ENCODE measurements around the gene FNBP1. TPM values are rescaled to one million over a fixed set of nuclear protein-coding genes. Genes with fewer than 3 reads are reported as not detected.
A peak's percentile ranks its signal among the peaks of the same experiment; 100 is the strongest.

Gene FNBP1
- total RNA-seq, 1 donor from 2014 or later = 21.9 TPM

DNA sequence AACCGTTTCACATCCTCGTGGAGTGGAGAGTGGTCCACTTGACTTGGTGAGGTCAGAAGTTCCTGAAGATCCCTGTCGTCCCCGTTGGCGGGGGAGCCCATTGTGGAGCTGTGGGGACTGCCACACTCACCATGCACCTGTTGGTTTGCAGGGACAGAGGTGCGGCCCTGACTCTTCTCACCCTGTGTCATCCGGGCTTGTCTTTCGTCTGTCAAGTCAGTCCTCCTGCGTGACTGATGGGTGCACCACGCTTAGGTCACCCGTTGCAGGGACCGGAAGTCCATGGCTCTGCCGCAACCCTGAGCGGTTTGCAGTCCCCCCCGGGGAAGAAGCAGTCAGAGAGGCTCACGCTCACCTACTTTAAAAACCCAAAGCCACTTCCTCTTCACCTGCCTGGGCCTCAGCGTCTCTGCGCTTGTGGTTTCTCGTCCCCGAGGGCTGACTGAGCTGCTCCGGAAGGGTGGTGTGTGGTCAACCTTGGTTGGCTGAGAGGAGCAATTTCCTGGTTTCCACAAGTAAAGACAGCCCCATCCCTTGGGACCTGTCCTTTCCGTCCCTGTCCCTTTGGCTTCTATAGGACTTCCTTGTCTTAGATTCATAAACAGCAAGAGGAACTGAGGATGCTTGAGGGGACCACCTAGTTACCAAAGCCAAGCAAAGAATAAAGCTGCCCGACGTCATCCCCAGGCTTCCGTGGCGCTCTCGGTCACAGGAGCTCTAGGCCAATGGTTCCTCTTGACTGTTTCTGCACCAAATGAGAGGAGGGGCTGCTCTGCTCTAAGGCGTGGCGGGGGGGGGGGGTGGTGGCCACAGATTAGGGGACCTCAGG is 154.5 kb downstream of the FNBP1 start:
- Histone ChIP-seq H3K27me3 (ENCODE audit: control insufficient read depth in 3 of 3, insufficient read depth in 3 of 3, low read length in 3 of 3) (no peaks in the 10 kb centered on the region), H3K36me3 (ENCODE audit: control insufficient read depth in 3 of 3, insufficient read depth in 3 of 3, low read length in 3 of 3) (peaks cover 7 to 10% (median 7%) of the 10 kb centered on the region in 3 donors), H3K9me3 (ENCODE audit: control insufficient read depth in 3 of 3, low read length in 3 of 3) (no peaks in the 10 kb centered on the region), H3K27ac (ENCODE audit: low read depth, low read length) (peak overlapping the region; percentile 25), H3K4me1 (ENCODE audit: control insufficient read depth in 3 of 3, insufficient read depth in 3 of 3, low read length in 3 of 3) (peaks cover 23 to 30% (median 28%) of the 10 kb centered on the region in 3 donors), H3K9ac (ENCODE audit: low read depth in 1 of 3, low read length in 3 of 3) (peak overlapping the region in 2 of 3 donors; percentile 20 to 45), H3K4me3 (ENCODE audit: low read length in 3 of 3) (peak overlapping the region; percentile 21 to 66 (median 54))

- H3K27ac ChIP-seq (ENCODE audit: low read depth, low read length) = peak overlapping the region; percentile 25
- peaks cover 23 to 30% (median 28%) of the 10 kb centered on the region in 3 donors for H3K4me1 ChIP-seq (ENCODE audit: control insufficient read depth in 3 of 3, insufficient read depth in 3 of 3, low read length in 3 of 3)
- H3K9ac ChIP-seq (ENCODE audit: low read depth in 1 of 3, low read length in 3 of 3) = peak overlapping the region in 2 of 3 donors; percentile 20 to 45
- H3K4me3 ChIP-seq (ENCODE audit: low read length in 3 of 3) = peak overlapping the region; percentile 21 to 66 (median 54)
- no peaks in the 10 kb centered on the region for H3K27me3 ChIP-seq (ENCODE audit: control insufficient read depth in 3 of 3, insufficient read depth in 3 of 3, low read length in 3 of 3)
- H3K9me3 ChIP-seq (ENCODE audit: control insufficient read depth in 3 of 3, low read length in 3 of 3) = no peaks in the 10 kb centered on the region
- H3K36me3 ChIP-seq (ENCODE audit: control insufficient read depth in 3 of 3, insufficient read depth in 3 of 3, low read length in 3 of 3) = peaks cover 7 to 10% (median 10%) of the 10 kb centered on the region in 3 donors
Measured at GRCh38 chr9:129887334-129888292, 155.4 kb downstream of the FNBP1 start.

GRCh38 chr9:129886226-129887174 is 156.5 kb downstream of the FNBP1 start:
- Histone ChIP-seq H3K36me3 (ENCODE audit: control insufficient read depth in 3 of 3, insufficient read depth in 3 of 3, low read length in 3 of 3) (peaks cover 7 to 18% (median 14%) of the 10 kb centered on the region in 3 donors), H3K27me3 (ENCODE audit: control insufficient read depth in 3 of 3, insufficient read depth in 3 of 3, low read length in 3 of 3) (no peaks in the 10 kb centered on the region), H3K9me3 (ENCODE audit: control insufficient read depth in 3 of 3, low read length in 3 of 3) (no peaks in the 10 kb centered on the region), H3K4me3 (ENCODE audit: low read length in 3 of 3) (peak overlapping the region in 2 of 3 donors; percentile 51 to 52), H3K4me1 (ENCODE audit: control insufficient read depth in 3 of 3, insufficient read depth in 3 of 3, low read length in 3 of 3) (peaks cover 23 to 30% (median 28%) of the 10 kb centered on the region in 3 donors), H3K27ac (ENCODE audit: low read depth, low read length) (no peak overlapping the region), H3K9ac (ENCODE audit: low read depth in 1 of 3, low read length in 3 of 3) (peak overlapping the region in 1 of 3 donors; percentile 69)

DNA sequence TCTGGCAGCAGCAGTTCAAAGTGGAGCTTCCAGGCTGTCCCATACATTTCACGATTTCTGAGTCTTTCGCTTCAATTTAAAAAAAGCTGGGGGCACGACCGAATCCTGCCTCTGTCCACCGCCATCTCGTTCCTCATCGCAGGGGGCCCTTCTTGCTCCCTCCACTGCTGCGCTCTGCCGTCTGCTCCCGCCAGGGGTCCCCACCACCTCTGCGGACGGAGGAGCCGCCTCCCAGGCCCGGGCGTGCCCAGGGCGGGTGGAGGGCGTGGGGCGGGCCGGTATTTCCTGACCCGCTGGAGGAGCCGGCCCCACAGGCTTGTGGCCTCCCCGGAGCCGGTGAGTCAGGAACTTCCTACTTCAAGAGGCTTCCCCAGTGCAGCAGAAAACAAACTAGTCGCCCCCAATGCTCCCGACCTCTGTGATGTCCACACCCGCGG is 157.3 kb downstream of the FNBP1 start:
- H3K9ac ChIP-seq (ENCODE audit: low read depth in 1 of 3, low read length in 3 of 3) = peak overlapping the region; percentile 21 to 79 (median 40)
- no peaks in the 10 kb centered on the region for H3K27me3 ChIP-seq (ENCODE audit: control insufficient read depth in 3 of 3, insufficient read depth in 3 of 3, low read length in 3 of 3)
- no peaks in the 10 kb centered on the region for H3K9me3 ChIP-seq (ENCODE audit: control insufficient read depth in 3 of 3, low read length in 3 of 3)
- H3K4me1 ChIP-seq (ENCODE audit: control insufficient read depth in 3 of 3, insufficient read depth in 3 of 3, low read length in 3 of 3) = peaks cover 23 to 30% (median 28%) of the 10 kb centered on the region in 3 donors
- H3K27ac ChIP-seq (ENCODE audit: low read depth, low read length) = peak overlapping the region; percentile 13
- H3K4me3 ChIP-seq (ENCODE audit: low read length in 3 of 3) = peak overlapping the region; percentile 52 to 68 (median 65)
- H3K36me3 ChIP-seq (ENCODE audit: control insufficient read depth in 3 of 3, insufficient read depth in 3 of 3, low read length in 3 of 3) = peaks cover 14 to 21% (median 20%) of the 10 kb centered on the region in 3 donors

GRCh38 chr9:129885018-129885669 is 157.8 kb downstream of the FNBP1 start:
- Histone ChIP-seq H3K36me3 (ENCODE audit: control insufficient read depth in 3 of 3, insufficient read depth in 3 of 3, low read length in 3 of 3) (peaks cover 19 to 27% (median 24%) of the 10 kb centered on the region in 3 donors), H3K9ac (ENCODE audit: low read depth in 1 of 3, low read length in 3 of 3) (peak overlapping the region; percentile 21 to 79 (median 40)), H3K27me3 (ENCODE audit: control insufficient read depth in 3 of 3, insufficient read depth in 3 of 3, low read length in 3 of 3) (no peaks in the 10 kb centered on the region), H3K4me3 (ENCODE audit: low read length in 3 of 3) (peak overlapping the region; percentile 52 to 68 (median 65)), H3K4me1 (ENCODE audit: control insufficient read depth in 3 of 3, insufficient read depth in 3 of 3, low read length in 3 of 3) (peaks cover 23 to 30% (median 28%) of the 10 kb centered on the region in 3 donors), H3K9me3 (ENCODE audit: control insufficient read depth in 3 of 3, low read length in 3 of 3) (no peaks in the 10 kb centered on the region), H3K27ac (ENCODE audit: low read depth, low read length) (peak overlapping the region; percentile 13)

DNA sequence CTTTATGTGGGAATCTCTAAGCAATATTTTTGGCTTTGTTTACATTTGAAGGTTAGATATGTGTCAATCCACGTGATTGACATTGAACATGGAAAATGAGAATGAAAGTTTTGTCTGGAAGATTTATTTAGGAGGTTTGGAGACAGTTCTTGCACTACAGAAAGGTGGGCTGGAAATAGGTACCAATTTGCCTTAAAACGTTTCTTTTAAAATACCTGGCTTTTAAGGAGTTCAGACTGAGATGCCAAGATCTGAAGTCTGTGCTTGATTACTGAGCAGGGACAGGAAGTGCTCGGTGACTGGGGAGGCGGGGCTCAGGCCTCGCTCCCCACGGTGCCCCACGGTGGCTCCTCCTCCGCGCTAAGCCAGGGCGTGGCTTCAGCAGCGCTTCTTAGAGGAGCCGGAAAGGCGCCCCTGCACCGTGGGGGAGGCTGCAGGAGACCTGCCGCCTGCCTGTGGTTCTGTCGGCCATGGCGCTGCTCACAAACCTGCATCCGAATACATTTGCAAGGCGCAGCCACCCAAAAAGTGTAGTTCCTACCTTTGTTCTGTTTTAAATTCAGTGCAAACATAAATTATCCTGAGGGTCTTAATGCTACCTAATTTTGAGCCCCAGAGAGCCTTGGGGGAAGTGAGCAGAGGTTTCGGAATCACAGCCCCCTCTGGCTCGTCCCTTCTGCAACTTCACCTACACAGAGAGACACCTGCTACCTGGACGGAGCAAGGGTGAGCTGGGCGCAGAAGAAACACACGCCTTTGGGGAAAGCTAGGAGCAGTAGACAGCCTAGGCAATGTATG is 158.6 kb downstream of the FNBP1 start:
- H3K4me3 ChIP-seq (ENCODE audit: low read length in 3 of 3) = peak overlapping the region; percentile 52 to 68 (median 65)
- H3K9me3 ChIP-seq (ENCODE audit: control insufficient read depth in 3 of 3, low read length in 3 of 3) = no peaks in the 10 kb centered on the region
- peaks cover 23 to 30% (median 28%) of the 10 kb centered on the region in 3 donors for H3K4me1 ChIP-seq (ENCODE audit: control insufficient read depth in 3 of 3, insufficient read depth in 3 of 3, low read length in 3 of 3)
- H3K36me3 ChIP-seq (ENCODE audit: control insufficient read depth in 3 of 3, insufficient read depth in 3 of 3, low read length in 3 of 3) = peaks cover 18 to 28% (median 19%) of the 10 kb centered on the region in 3 donors
- peak overlapping the region in 2 of 3 donors; percentile 45 to 79 for H3K9ac ChIP-seq (ENCODE audit: low read depth in 1 of 3, low read length in 3 of 3)
- no peaks in the 10 kb centered on the region for H3K27me3 ChIP-seq (ENCODE audit: control insufficient read depth in 3 of 3, insufficient read depth in 3 of 3, low read length in 3 of 3)
- H3K27ac ChIP-seq (ENCODE audit: low read depth, low read length) = no peak overlapping the region

DNA sequence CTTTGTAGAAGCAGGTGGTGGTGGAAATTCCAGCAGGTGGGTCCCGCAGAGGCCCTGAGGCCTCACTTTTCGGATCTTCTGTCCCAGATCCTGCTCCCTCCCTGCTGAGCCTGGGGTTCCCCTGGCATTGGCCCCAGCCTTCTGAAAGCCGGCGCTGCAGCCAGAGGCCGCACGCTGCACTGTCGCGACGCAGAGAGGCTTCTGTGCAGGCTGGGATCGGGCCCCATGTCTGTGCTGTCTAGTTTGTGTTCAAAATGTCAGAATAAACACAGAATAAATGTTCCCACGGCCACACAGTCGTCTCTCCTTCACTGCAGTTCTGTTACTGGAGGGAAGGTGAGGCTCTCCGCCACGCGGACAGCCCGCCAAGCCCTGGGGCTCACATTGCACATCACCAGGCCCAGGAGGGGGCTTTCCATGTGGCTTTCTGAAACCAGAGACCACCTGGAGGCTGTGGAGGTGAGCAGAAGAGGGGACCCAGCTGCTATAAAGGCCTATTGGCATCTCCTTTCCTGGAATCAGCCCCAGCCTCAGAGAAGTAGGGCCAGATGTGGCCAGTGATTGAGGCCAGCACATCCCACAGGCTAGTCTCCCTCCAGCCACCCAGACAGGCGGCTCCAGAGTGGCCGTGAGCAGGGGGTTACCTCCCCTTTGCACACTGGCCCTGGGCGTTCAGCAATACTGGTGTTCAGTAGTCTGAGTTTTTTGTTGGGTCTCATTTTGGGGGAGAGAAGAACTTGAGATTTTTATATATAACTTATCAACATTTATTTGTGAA is 161.3 kb downstream of the FNBP1 start:
- Histone ChIP-seq H3K27me3 (ENCODE audit: control insufficient read depth in 3 of 3, insufficient read depth in 3 of 3, low read length in 3 of 3) (no peaks in the 10 kb centered on the region), H3K9ac (ENCODE audit: low read depth in 1 of 3, low read length in 3 of 3) (no peak overlapping the region), H3K4me3 (ENCODE audit: low read length in 3 of 3) (no peak overlapping the region), H3K4me1 (ENCODE audit: control insufficient read depth in 3 of 3, insufficient read depth in 3 of 3, low read length in 3 of 3) (peaks cover 23 to 28% (median 26%) of the 10 kb centered on the region in 3 donors), H3K27ac (ENCODE audit: low read depth, low read length) (no peak overlapping the region), H3K36me3 (ENCODE audit: control insufficient read depth in 3 of 3, insufficient read depth in 3 of 3, low read length in 3 of 3) (peaks cover 21 to 38% (median 21%) of the 10 kb centered on the region in 3 donors), H3K9me3 (ENCODE audit: control insufficient read depth in 3 of 3, low read length in 3 of 3) (no peaks in the 10 kb centered on the region)
